ENCODE measurements around the gene SBNO2.
A peak's percentile ranks its signal among the peaks of the same experiment; 100 is the strongest.
"Not testable (repeated sequence)": the region's sequence is repeated elsewhere in the genome, so short reads cannot be mapped to it uniquely, and the experiment has no call there.

SBNO2 gene

DNA sequence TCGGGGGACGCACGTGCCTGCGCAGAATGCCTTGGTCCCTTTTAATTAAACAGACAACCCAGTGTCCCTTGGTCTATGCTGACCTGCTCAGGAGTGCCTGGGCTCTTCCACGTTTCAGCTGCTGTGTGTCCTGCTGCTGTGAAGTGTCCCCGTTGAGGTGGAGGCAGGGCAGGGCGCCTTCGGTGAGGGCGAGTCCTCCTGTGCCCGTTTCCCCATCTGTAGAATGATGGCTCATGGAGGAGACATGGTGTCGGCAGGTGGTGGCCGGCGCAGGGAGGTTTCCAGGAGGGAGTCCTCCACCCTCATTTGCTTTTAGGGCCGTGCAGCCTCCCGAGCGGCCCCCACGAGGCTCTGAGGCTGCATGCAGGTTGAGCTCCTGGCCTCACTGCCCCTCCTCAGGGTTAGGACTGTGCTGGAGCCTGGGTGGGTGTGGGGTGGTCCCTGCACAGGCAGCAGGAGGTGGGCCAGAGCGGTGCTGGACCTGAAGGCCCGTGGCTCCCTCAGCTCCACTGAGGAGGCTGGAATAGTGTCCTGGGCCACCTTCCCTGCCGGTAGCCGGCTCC is 40.3 kb upstream of the SBNO2 start:
- DNase-seq (ENCODE audit: low read depth), result no peak

DNA sequence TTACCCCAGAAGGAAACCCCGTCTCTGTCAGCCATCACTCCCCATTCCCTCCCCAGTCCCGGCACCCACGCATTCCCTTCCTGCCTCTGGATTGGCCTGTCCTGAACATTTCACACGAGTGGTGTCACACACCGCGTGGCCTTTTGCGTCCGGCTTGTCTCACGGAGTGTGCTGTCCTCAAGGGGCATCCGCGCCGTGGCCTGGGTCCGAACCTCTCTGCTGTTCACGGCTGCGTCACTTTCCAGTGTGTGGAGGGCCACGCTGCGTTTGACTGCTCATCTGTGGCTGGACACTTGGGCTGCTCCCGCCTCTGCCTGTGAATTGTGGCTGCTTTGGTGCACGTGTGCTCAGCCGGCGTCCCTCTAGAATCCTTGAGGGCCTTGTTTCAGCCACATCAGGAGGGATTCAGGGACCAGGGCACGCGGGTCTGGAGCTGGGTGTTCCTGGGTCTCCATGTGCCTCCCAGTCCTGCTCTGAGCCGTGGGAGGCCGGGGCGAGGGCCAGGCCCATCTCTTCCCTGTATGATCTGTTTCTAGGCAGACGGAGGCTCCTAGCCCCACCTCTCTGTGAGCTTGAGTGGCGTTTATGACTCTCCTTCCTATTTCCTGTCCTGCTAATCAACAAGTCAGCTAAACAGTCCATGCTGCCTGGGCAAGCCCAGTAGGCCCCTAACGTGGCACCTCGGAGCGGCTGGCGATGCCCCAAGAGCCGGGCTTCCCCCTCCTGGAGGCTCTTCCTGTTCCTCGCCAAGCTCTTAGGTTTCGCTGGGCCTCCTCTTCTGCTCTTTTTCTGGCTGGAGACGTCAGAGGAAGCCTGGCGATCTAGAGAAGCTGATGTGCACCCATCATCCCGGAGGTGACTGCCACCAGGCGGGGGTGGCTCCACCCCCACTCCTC is 39.6 kb upstream of the SBNO2 start:
- peak; percentile 71 for DNase-seq (ENCODE audit: low read depth)
- H3K4me3 ChIP-seq (ENCODE audit: low read depth, low read length), result no peak overlapping the region
- TF ChIP-seq, protein P1, sequence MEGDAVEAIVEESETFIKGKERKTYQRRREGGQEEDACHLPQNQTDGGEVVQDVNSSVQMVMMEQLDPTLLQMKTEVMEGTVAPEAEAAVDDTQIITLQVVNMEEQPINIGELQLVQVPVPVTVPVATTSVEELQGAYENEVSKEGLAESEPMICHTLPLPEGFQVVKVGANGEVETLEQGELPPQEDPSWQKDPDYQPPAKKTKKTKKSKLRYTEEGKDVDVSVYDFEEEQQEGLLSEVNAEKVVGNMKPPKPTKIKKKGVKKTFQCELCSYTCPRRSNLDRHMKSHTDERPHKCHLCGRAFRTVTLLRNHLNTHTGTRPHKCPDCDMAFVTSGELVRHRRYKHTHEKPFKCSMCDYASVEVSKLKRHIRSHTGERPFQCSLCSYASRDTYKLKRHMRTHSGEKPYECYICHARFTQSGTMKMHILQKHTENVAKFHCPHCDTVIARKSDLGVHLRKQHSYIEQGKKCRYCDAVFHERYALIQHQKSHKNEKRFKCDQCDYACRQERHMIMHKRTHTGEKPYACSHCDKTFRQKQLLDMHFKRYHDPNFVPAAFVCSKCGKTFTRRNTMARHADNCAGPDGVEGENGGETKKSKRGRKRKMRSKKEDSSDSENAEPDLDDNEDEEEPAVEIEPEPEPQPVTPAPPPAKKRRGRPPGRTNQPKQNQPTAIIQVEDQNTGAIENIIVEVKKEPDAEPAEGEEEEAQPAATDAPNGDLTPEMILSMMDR (conservative IDR thresholded peaks at IDR 0.05; ENCODE audit: low read depth, low read length), result no peak

More for the DNA sequence above, 40.3 kb upstream of the SBNO2 start:
- no peak overlapping the region for H3K4me3 ChIP-seq (ENCODE audit: low read depth, low read length)
- TF ChIP-seq, protein P1 (conservative IDR thresholded peaks at IDR 0.05; ENCODE audit: low read depth, low read length), result no peak

DNA sequence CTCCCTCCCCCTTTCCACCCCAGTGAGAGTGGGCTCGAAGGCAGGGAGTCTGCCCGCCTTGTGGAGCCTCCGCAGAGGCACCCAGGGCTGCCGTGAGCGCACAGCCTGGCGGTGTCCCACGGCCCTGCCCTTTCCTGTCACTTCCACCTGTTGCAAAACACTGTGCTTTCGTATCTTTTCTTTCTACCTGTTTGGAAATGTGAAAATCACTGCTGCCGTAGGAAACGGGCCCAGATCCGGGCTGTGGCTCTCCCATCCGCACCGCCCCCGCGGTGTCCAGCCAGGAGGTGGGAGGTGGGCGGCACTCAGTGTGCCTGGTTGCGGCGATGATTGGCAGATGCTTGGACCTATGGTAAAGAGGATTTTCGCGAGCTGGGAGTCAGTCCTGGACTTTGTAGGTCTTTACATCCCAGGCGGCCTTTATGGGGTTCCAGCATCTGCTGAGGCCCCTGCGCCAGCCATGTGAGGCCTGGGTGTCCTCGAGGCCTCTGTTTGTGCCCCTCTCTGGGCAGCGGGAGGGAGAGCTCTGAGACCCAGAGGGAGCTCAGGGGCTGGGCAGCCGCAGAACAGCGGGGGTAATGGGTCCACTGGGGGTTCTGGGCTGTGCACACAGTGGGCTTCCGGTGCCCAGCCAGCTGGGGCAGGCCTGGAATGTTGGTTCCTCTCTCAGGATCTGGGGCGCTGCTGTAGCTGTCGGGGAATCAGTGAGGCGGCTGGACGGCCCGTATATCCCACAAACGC is 37.6 kb upstream of the SBNO2 start:
- DNase-seq (ENCODE audit: low read depth), result no peak
- TF ChIP-seq, protein P1 (conservative IDR thresholded peaks at IDR 0.05; ENCODE audit: low read depth, low read length), result no peak
- H3K4me3 ChIP-seq (ENCODE audit: low read depth, low read length), result no peak overlapping the region

DNA sequence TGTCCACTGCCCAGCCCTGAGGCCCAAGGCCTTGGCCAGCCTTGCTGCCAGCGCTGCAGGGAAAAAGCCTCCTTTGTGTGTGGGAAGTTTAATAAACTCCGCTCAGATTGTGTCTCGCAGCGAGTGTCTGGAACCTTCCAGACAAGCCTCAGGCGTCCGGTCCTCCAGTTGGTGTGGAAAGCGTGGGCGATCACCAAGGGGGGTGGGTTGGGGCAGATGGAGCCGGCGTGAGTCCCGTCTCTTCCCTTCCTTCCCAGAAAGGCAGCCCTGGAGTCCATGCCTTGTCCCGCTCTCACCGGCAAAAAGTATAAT is 36.1 kb upstream of the SBNO2 start:
- DNase-seq (ENCODE audit: low read depth), result no peak
- H3K4me3 ChIP-seq (ENCODE audit: low read depth, low read length), result no peak overlapping the region
- TF ChIP-seq, protein P1 (conservative IDR thresholded peaks at IDR 0.05; ENCODE audit: low read depth, low read length), result no peak

DNA sequence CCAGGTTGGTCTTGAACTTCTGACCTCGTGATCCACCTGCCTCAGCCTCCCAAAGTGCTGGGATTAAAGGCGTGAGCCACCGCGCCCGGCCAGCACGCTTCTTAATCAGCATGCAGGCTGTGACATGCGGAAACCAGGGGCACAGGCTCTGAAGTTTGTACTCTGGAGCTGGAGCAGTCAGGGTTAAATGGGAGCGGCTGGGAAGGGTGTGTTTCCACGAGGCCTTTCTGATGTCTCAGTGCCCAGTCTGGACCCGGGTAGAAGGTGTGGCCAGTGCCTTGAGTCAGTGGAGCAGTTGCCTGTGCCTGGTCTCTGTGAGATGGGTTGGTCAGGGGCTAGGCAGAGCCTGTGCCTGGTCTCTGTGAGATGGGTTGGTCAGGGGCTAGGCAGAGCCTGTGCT is 34.8 kb upstream of the SBNO2 start:
- not testable (repeated sequence) for DNase-seq (ENCODE audit: low read depth); H3K4me3 ChIP-seq (ENCODE audit: low read depth, low read length)

DNA sequence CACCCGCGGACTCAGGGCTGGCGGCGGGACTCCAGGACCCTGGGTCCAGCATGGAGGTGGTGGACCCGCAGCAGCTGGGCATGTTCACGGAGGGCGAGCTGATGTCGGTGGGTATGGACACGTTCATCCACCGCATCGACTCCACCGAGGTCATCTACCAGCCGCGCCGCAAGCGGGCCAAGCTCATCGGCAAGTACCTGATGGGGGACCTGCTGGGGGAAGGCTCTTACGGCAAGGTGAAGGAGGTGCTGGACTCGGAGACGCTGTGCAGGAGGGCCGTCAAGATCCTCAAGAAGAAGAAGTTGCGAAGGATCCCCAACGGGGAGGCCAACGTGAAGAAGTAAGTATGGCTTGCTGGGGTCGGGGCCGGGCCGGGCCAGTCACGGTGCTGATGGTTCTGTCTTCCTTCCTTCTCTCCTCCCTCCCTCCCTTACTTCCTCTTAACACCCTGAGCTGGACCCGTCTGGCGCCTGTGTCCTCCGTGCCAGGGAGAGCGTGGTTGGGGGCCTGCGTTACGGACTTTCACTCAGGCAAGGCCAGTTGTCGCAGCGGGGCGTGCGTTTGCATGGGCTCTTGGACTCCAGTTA is 32.9 kb upstream of the SBNO2 start:
- TF ChIP-seq, protein P1 (conservative IDR thresholded peaks at IDR 0.05; ENCODE audit: low read depth, low read length), result no peak
- DNase-seq (ENCODE audit: low read depth), result no peak
- peak overlapping the region; percentile 73 for H3K4me3 ChIP-seq (ENCODE audit: low read depth, low read length)

All from choroid plexus epithelial cell (primary cell).